Measurements from ENCODE around the gene NSUN4.

The NSUN4 gene

DNA sequence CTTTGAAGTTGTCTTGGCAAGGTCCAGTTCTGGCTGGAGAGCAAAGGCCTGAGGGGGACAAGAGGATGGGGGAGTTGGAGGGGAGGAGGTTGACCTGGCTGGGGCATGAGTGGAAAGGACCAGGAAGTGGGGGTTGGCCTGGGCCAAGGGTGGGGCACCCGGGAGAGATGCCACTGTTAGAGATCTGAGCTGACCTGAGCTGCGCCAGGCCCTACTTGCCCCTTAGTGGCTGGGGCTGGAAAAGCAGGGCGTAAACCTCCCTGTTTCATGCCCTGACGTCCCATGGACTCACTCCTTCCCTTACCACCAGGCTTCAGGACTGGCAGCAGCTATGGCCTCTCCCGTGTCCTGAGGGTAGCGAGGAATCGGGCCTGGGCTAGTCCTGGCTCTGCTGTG, 70.4 kb downstream of the NSUN4 start:
- no peaks in the 10 kb centered on the region for H3K9me3 Mint-ChIP-seq
- H3K27me3 Mint-ChIP-seq (ENCODE audit: low read depth), result peaks cover 9% of the 10 kb centered on the region
- no peak overlapping the region for H3K4me3 Mint-ChIP-seq
- no peak overlapping the region for H3K27ac Mint-ChIP-seq
- H3K4me1 Mint-ChIP-seq, result peaks cover 9% of the 10 kb centered on the region
- TF ChIP-seq, protein P1, sequence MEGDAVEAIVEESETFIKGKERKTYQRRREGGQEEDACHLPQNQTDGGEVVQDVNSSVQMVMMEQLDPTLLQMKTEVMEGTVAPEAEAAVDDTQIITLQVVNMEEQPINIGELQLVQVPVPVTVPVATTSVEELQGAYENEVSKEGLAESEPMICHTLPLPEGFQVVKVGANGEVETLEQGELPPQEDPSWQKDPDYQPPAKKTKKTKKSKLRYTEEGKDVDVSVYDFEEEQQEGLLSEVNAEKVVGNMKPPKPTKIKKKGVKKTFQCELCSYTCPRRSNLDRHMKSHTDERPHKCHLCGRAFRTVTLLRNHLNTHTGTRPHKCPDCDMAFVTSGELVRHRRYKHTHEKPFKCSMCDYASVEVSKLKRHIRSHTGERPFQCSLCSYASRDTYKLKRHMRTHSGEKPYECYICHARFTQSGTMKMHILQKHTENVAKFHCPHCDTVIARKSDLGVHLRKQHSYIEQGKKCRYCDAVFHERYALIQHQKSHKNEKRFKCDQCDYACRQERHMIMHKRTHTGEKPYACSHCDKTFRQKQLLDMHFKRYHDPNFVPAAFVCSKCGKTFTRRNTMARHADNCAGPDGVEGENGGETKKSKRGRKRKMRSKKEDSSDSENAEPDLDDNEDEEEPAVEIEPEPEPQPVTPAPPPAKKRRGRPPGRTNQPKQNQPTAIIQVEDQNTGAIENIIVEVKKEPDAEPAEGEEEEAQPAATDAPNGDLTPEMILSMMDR (IDR thresholded peaks at IDR 0.05; ENCODE audit: unreplicated experiment in 3 of 3), result no peak
- H3K36me3 Mint-ChIP-seq (ENCODE audit: low read depth), result peaks cover 6% of the 10 kb centered on the region
